Chondrocyte (in vitro differentiated cells): ENCODE results near the gene BGN. TPM values are rescaled to one million over a fixed set of nuclear protein-coding genes. Genes with fewer than 3 reads are reported as not detected.

Experiments used
- DNase-seq: peaks from one replicate; pipeline ENCODE4 v3.0.0; 2021; ENCODE audit warnings: mixed read lengths, low spot score
- H3K27ac Mint-ChIP-seq: one replicate; pipeline ENCODE4 v1.8.0; 2021; ENCODE audit warnings: mild to moderate bottlenecking, moderate library complexity, mixed read lengths; ENCODE audit not compliant: unreplicated experiment
- H3K27me3 Mint-ChIP-seq: 2 replicates; pipeline ENCODE4 v1.8.0; 2021; ENCODE audit warnings: low read depth, mixed read lengths
- H3K36me3 Mint-ChIP-seq: 2 replicates; pipeline ENCODE4 v1.8.0; 2021; ENCODE audit warnings: low read depth, mixed read lengths
- H3K4me1 Mint-ChIP-seq: 2 replicates; pipeline ENCODE4 v1.8.0; 2021; ENCODE audit warnings: low read depth, mild to moderate bottlenecking, mixed read lengths
- H3K4me3 Mint-ChIP-seq: one replicate; pipeline ENCODE4 v1.8.0; 2021; ENCODE audit warnings: mild to moderate bottlenecking, moderate library complexity, mixed read lengths; ENCODE audit not compliant: unreplicated experiment
- H3K9me3 Mint-ChIP-seq: 2 replicates; pipeline ENCODE4 v1.8.0; 2021; ENCODE audit warnings: low read depth, mixed read lengths
- CTCF ChIP-seq: fragments of 200-600 bp; sonication (generic); IDR thresholded peaks from 2 replicates; pipeline ENCODE4 v1.5.0; 2021; ENCODE audit warnings: antibody characterized with exemption, mild to moderate bottlenecking, moderate library complexity
- total RNA-seq: library from RNA; stranded (reverse); gene quantifications from 3 replicates; pipeline ENCODE4 v1.2.1, GENCODE V29; 2021

The BGN gene
- total RNA-seq, 1 donor from 2014 or later: 2,632 TPM

- no peak for TF ChIP-seq CTCF
- H3K9me3 Mint-ChIP-seq: no peaks in the 10 kb centered on the region
- H3K4me3 Mint-ChIP-seq: no peak overlapping the region
- H3K4me1 Mint-ChIP-seq: peaks cover 55% of the 10 kb centered on the region
- H3K27ac Mint-ChIP-seq: peak overlapping the region; percentile 89
- DNase-seq: no peak
- H3K27me3 Mint-ChIP-seq: no peaks in the 10 kb centered on the region
- no peaks in the 10 kb centered on the region for H3K36me3 Mint-ChIP-seq
Observed at GRCh38 chrX:153471663-153472280, 23.0 kb upstream of the BGN start.

GRCh38 chrX:153473126-153473525 is 21.7 kb upstream of the BGN start:
- peak overlapping the region; percentile 78 for H3K27ac Mint-ChIP-seq
- peaks cover 4% of the 10 kb centered on the region for H3K9me3 Mint-ChIP-seq
- no peaks in the 10 kb centered on the region for H3K27me3 Mint-ChIP-seq

GRCh38 chrX:153474266-153474665 is 20.5 kb upstream of the BGN start:
- peaks cover 65% of the 10 kb centered on the region for H3K4me1 Mint-ChIP-seq
- peaks cover 4% of the 10 kb centered on the region for H3K9me3 Mint-ChIP-seq
- DNase-seq: no peak
- H3K36me3 Mint-ChIP-seq: no peaks in the 10 kb centered on the region
- no peaks in the 10 kb centered on the region for H3K27me3 Mint-ChIP-seq
- H3K27ac Mint-ChIP-seq: no peak overlapping the region
- no peak for TF ChIP-seq CTCF
- no peak overlapping the region for H3K4me3 Mint-ChIP-seq

More at GRCh38 chrX:153473126-153473525, 21.7 kb upstream of the BGN start:
- DNase-seq: no peak
- Mint-ChIP-seq H3K4me1 (peaks cover 66% of the 10 kb centered on the region), H3K36me3 (no peaks in the 10 kb centered on the region), H3K4me3 (no peak overlapping the region)
- TF ChIP-seq CTCF: no peak

GRCh38 chrX:153474718-153475117 is 20.1 kb upstream of the BGN start:
- Mint-ChIP-seq H3K4me1 (peaks cover 62% of the 10 kb centered on the region), H3K9me3 (peaks cover 4% of the 10 kb centered on the region), H3K27me3 (no peaks in the 10 kb centered on the region), H3K27ac (peak overlapping the region; percentile 82), H3K36me3 (no peaks in the 10 kb centered on the region), H3K4me3 (no peak overlapping the region)
- DNase-seq: no peak
- TF ChIP-seq CTCF: no peak

- DNase-seq: no peak
- H3K4me1 Mint-ChIP-seq: peaks cover 62% of the 10 kb centered on the region
- H3K36me3 Mint-ChIP-seq: no peaks in the 10 kb centered on the region
- H3K27me3 Mint-ChIP-seq: no peaks in the 10 kb centered on the region
- no peak overlapping the region for H3K4me3 Mint-ChIP-seq
- H3K27ac Mint-ChIP-seq: peak overlapping the region; percentile 82
- TF ChIP-seq CTCF: no peak
- H3K9me3 Mint-ChIP-seq: peaks cover 4% of the 10 kb centered on the region
Observed at GRCh38 chrX:153475271-153475670, 19.5 kb upstream of the BGN start.
